ENCODE measurements around the gene LRRC1.

LRRC1 gene

DNA sequence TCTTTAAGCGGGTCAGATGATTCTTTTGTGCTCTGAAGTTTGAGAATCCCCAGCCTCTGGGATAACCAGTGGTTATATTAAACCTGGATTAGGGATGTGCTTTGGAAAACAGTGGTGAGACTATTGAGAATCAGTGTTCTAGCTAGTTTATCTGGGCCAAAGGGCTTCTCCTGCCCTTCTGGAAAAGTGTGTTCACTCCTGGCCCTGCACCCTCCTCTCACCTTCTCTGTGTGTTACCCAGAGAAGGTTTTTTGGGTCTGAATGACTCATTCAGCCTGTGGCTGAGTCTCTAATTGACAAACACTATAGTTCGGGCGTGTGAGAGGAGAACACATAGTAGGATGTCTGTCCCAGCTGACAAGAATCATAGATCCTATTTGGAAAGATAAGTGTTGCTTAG is 66.7 kb downstream of the LRRC1 start:
- no peak overlapping the region for H3K27ac Mint-ChIP-seq
- no peak for ATAC-seq
- H3K4me1 Mint-ChIP-seq = peaks cover 1% of the 10 kb centered on the region
- H3K27me3 Mint-ChIP-seq = no peaks in the 10 kb centered on the region
- no peak overlapping the region for H3K4me3 Mint-ChIP-seq
- peaks cover 4% of the 10 kb centered on the region for H3K36me3 Mint-ChIP-seq
- no peaks in the 10 kb centered on the region for H3K9me3 Mint-ChIP-seq

DNA sequence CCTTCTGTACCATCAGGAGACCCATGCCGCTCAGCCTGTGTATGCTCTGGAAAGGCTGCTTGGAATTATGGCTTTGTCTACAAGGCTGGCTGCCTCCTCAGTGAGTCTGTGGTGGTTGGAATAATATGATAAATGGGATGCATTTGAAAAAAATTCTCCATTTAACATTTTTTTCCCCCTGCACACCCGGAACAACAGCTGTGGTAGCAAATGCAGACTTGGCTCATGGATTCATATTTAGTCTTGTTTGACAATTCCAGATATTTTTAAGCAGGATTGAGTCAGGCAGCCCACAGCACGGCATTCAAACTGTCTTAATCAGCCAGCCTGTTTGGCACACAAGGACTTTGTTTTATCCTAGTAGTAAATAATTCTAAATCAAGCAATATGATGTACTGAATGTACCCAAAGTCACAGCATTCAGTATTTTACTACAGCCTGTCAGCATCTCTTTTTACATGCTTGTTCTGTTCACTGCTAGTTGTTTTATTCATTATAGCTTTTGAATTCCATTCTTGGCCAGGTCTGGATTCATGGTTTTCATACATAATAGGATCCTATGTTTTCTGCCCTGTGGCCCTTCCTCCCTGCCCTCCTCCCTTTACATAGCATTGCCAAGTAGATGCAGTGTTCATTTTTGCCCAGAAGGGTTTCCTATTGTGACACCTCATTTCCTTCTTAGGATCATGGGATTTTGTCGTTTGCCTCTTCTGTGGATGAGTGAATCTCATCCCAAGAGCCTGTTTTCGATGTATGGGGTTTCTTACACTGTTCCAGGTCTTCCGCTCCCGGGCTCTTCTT is 68.1 kb downstream of the LRRC1 start:
- no peaks in the 10 kb centered on the region for H3K9me3 Mint-ChIP-seq
- ATAC-seq = no peak
- no peak overlapping the region for H3K27ac Mint-ChIP-seq
- H3K4me3 Mint-ChIP-seq = no peak overlapping the region
- no peaks in the 10 kb centered on the region for H3K4me1 Mint-ChIP-seq
- peaks cover 4% of the 10 kb centered on the region for H3K36me3 Mint-ChIP-seq
- H3K27me3 Mint-ChIP-seq = no peaks in the 10 kb centered on the region

DNA sequence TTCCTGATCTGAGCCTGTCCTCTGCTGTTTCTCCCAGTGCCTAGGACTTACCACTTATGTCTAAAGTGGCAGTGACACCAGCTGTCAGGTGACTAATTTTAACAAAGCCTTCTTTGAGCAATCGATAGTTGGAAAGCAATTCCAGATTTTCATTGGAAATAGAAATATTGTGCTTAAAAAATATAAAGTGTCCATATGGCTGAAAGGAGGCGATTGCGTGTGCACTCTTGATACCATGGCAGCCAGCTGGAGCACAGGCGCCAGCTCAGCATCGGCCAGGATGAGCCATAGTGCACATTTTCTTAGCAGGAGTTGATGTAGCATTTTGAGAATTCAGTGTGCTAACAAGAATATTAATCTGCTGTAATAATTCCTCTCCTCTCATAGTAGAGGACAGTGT is 70.0 kb downstream of the LRRC1 start:
- Mint-ChIP-seq H3K4me1 (no peaks in the 10 kb centered on the region), H3K27ac (no peak overlapping the region), H3K36me3 (peaks cover 4% of the 10 kb centered on the region), H3K9me3 (no peaks in the 10 kb centered on the region), H3K4me3 (no peak overlapping the region), H3K27me3 (no peaks in the 10 kb centered on the region)
- ATAC-seq = no peak

DNA sequence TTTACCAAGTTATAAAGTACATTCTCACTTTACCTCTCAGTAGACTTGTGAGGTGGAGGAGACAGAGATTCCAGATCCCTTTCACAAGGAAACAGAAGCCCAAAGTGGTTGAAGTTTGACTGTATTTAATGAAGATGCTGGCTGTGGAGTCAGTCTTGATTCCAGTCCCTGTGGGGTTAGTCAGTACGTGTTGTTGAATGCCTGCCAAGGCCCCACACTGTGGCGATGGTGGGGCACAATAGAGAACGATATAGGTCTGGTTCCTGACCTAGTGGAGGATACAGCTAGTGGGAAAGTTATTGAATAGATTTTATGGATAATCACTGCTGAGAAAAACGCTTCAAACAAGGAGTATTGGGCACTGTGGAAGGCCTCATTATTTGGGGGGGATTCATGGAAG is 71.4 kb downstream of the LRRC1 start:
- Mint-ChIP-seq H3K9me3 (no peaks in the 10 kb centered on the region), H3K27me3 (no peaks in the 10 kb centered on the region), H3K36me3 (peaks cover 9% of the 10 kb centered on the region), H3K4me1 (peaks cover 11% of the 10 kb centered on the region), H3K4me3 (no peak overlapping the region), H3K27ac (no peak overlapping the region)
- no peak for ATAC-seq

DNA sequence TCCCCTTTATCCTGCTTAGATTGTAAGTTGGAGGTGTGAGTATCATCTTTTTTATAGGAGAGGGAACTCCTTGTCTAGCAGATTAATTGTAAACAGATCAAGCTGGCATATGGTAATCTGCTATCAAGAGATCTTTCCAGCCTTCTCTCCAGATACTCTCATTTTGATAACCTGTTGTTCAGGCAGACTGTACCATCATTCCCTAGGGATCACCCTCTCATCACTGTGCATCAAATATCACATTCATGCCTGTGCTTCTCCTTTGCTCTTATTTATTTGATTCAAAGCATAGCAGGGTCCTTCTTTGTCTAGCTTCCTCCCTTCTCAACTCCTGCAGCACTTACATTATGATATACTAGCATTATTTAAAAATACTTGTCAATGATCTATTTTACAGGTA is 73.8 kb downstream of the LRRC1 start:
- no peaks in the 10 kb centered on the region for H3K27me3 Mint-ChIP-seq
- ATAC-seq = no peak
- no peak overlapping the region for H3K27ac Mint-ChIP-seq
- H3K4me1 Mint-ChIP-seq = peaks cover 13% of the 10 kb centered on the region
- peaks cover 21% of the 10 kb centered on the region for H3K36me3 Mint-ChIP-seq
- no peak overlapping the region for H3K4me3 Mint-ChIP-seq
- no peaks in the 10 kb centered on the region for H3K9me3 Mint-ChIP-seq

DNA sequence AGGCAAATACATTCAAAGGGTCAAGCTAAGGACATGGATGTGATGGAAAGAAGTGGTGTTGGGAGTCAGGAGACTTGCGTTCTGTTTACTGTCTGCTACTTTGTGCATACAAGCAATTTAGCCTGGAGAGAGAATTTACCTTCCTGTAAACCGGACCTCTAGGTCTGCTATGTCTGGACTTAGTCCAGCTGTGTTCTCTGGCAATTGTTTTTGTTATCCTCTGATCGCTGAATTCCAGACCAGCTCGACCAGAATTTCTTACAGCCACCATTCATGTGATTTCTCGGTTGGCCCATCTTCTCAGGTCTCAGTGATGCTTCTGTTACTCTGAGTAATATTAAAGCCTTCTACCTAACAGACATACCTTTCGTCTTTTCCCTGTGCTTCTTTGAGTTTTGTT is 75.2 kb downstream of the LRRC1 start:
- ATAC-seq = no peak
- H3K4me1 Mint-ChIP-seq = peaks cover 13% of the 10 kb centered on the region
- H3K27me3 Mint-ChIP-seq = no peaks in the 10 kb centered on the region
- no peak overlapping the region for H3K4me3 Mint-ChIP-seq
- no peaks in the 10 kb centered on the region for H3K9me3 Mint-ChIP-seq
- peaks cover 25% of the 10 kb centered on the region for H3K36me3 Mint-ChIP-seq
- no peak overlapping the region for H3K27ac Mint-ChIP-seq

DNA sequence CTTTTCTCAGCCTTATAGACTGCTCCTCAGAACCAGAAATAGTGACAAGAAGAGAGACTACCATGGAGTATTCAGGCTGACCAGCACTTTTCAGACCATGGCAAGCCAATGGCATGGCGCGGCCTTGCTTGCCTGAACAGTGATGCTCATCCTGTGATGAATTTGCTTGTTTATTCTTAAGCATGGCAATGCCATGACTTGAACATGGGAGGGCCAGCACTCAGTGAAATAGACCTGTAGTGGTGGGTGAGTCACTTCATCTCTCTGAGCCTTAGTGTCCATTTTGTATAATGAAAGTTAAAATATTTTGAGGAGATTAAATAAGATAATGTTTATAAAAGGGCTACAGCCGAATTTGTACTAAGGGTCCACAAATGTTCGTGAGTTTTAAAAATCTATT is 79.1 kb downstream of the LRRC1 start:
- no peaks in the 10 kb centered on the region for H3K27me3 Mint-ChIP-seq
- H3K36me3 Mint-ChIP-seq = peaks cover 40% of the 10 kb centered on the region
- H3K4me1 Mint-ChIP-seq = peaks cover 13% of the 10 kb centered on the region
- no peak overlapping the region for H3K27ac Mint-ChIP-seq
- no peak for ATAC-seq
- no peaks in the 10 kb centered on the region for H3K9me3 Mint-ChIP-seq
- H3K4me3 Mint-ChIP-seq = no peak overlapping the region

DNA sequence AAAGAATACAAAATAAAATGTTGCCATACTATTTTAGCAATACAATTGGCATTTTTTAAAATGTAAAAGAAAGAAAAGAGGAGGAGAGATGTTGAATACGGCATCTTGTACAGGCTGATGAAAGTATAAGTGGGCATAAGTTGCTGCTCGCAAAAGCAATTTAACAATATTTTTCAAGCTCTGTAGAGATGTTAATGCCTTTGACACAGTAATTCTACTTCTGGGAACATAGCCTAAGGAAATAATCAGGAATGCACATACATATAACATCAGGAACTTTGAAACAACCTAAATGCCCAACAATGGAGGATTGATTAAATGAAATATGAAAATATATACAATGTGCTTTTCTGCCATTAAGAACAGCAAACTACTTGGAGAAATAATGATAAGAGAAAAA is 80.2 kb downstream of the LRRC1 start:
- Mint-ChIP-seq H3K4me1 (peaks cover 13% of the 10 kb centered on the region), H3K9me3 (no peaks in the 10 kb centered on the region), H3K36me3 (peaks cover 46% of the 10 kb centered on the region), H3K27me3 (no peaks in the 10 kb centered on the region), H3K27ac (no peak overlapping the region), H3K4me3 (no peak overlapping the region)
- no peak for ATAC-seq

DNA sequence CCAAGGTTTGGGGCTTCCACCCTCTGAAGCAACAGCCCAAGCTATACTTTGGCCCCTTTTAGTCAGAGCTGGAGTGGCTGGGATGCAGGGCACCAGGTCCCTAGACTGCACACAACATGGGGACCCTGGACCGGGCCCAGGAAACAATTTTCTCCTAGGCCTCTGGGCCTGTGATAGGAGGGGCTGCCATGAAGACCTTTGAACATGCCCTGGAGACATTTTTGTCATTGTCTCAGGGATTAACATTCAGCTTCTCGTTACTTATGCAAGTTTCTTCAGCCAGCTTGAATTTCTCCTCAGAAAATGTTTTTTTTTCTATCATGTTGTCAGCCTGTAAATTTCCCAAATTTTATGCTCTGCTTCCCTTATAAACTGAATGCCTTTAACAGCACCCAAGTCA is 82.3 kb downstream of the LRRC1 start:
- ATAC-seq = no peak
- peaks cover 40% of the 10 kb centered on the region for H3K36me3 Mint-ChIP-seq
- no peak overlapping the region for H3K4me3 Mint-ChIP-seq

DNA sequence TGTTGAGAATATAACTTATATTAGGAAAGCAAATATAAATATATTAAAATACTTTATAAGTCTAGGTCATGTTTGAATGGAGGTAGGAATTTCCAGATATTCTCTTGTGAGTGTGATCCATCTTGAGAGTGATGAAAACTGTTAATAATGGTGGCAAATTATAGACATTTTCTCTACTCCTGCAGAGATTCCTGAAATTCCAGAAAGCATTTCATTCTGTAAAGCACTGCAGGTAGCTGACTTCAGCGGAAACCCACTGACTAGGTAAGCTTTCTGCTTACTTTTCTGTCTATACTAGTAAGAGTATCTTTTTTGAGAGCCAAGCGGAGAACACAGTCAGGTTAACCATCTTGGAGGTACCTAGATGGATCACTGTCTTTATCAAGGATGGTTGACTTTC is 84.0 kb downstream of the LRRC1 start:
- no peak overlapping the region for H3K27ac Mint-ChIP-seq
- H3K36me3 Mint-ChIP-seq = peaks cover 35% of the 10 kb centered on the region
- H3K4me1 Mint-ChIP-seq = no peaks in the 10 kb centered on the region
- no peak for ATAC-seq
- no peak overlapping the region for H3K4me3 Mint-ChIP-seq
- H3K9me3 Mint-ChIP-seq = no peaks in the 10 kb centered on the region
- no peaks in the 10 kb centered on the region for H3K27me3 Mint-ChIP-seq

More for the DNA sequence above, 82.3 kb downstream of the LRRC1 start:
- Mint-ChIP-seq H3K4me1 (no peaks in the 10 kb centered on the region), H3K27me3 (no peaks in the 10 kb centered on the region), H3K27ac (no peak overlapping the region), H3K9me3 (no peaks in the 10 kb centered on the region)

DNA sequence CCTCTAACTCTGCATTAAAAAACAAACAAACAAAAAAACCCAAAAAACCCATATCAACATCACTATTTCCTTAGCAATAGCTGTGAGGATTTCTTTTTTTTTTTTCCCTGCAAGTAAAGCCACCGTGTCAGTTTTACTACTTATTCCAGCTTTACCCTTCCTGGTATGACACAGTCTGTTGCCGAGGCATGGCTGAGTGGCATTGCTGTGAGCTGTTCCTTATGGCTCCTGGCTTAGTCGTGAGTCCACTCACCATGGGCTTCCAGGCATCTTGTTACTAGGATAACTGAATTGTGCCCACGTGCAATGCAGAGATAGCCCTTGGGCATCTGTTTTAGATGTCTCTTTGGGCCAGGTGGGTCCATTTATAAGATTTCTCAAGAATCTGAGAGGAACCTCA is 84.8 kb downstream of the LRRC1 start:
- Mint-ChIP-seq H3K27ac (no peak overlapping the region), H3K4me1 (no peaks in the 10 kb centered on the region), H3K4me3 (no peak overlapping the region), H3K9me3 (no peaks in the 10 kb centered on the region), H3K27me3 (no peaks in the 10 kb centered on the region), H3K36me3 (peaks cover 41% of the 10 kb centered on the region)
- ATAC-seq = no peak

DNA sequence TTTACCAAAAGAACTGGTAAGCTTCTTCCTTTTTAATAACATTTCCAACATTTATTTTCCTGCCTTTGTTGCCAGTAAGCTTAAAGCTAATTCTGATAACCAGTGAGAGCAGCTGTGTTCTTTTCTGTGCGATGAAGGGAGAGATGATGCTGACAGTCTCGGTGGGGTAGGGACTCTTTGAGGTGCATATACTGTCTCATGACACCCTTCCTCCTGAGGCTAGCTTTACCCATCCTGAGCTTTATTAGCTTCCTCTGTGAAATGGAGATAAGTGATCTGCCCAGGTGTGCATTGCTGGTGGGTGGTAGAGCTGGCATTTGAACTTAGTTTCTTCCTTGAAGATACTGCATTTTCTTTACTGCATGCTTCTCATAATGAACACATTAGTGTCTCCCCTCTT is 92.5 kb downstream of the LRRC1 start:
- no peak overlapping the region for H3K4me3 Mint-ChIP-seq
- ATAC-seq = no peak
- no peak overlapping the region for H3K27ac Mint-ChIP-seq
- H3K36me3 Mint-ChIP-seq = peaks cover 18% of the 10 kb centered on the region
- no peaks in the 10 kb centered on the region for H3K9me3 Mint-ChIP-seq
- no peaks in the 10 kb centered on the region for H3K27me3 Mint-ChIP-seq
- H3K4me1 Mint-ChIP-seq = no peaks in the 10 kb centered on the region

DNA sequence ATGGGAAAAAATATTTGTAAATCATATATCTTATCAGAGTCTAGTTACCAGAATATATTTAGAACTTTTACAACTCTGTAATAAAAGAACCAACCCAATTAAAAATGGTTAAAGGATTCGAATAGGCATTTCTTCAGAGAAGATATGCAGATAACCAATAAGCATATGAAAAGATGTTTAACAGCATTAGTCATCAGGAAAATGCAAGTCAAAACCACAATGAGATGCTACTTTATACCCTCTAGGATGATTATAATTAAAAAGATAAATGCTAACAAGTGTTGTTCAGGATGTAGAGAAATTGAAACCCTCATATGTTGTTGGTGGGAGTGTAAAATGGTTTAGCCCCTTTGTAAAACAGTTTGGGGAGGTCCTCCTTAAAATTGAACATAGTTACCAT is 94.1 kb downstream of the LRRC1 start:
- H3K36me3 Mint-ChIP-seq = peaks cover 9% of the 10 kb centered on the region
- no peak overlapping the region for H3K27ac Mint-ChIP-seq
- no peaks in the 10 kb centered on the region for H3K9me3 Mint-ChIP-seq
- ATAC-seq = no peak
- no peaks in the 10 kb centered on the region for H3K4me1 Mint-ChIP-seq
- no peak overlapping the region for H3K4me3 Mint-ChIP-seq
- H3K27me3 Mint-ChIP-seq = no peaks in the 10 kb centered on the region

DNA sequence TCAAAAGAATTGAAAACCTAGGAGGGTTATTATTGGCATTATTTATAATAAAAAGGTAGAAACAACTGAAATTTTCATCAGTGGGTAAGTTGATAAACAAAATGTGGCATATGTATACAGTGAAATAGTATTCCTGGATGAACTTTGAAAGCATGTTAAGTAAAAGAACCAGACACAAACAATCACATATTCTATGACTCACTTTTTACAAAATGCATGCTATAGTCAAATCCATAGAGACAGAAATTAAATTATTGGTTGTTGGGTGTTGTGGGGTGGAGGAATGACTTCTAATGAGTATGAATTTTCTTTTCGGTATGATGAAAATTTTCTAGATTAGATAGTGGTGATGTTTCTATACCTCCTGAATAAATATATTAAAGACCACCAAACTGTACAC is 94.6 kb downstream of the LRRC1 start:
- ATAC-seq = no peak
- H3K4me1 Mint-ChIP-seq = no peaks in the 10 kb centered on the region
- H3K36me3 Mint-ChIP-seq = peaks cover 5% of the 10 kb centered on the region
- H3K27me3 Mint-ChIP-seq = no peaks in the 10 kb centered on the region
- H3K27ac Mint-ChIP-seq = no peak overlapping the region
- H3K4me3 Mint-ChIP-seq = no peak overlapping the region
- no peaks in the 10 kb centered on the region for H3K9me3 Mint-ChIP-seq

DNA sequence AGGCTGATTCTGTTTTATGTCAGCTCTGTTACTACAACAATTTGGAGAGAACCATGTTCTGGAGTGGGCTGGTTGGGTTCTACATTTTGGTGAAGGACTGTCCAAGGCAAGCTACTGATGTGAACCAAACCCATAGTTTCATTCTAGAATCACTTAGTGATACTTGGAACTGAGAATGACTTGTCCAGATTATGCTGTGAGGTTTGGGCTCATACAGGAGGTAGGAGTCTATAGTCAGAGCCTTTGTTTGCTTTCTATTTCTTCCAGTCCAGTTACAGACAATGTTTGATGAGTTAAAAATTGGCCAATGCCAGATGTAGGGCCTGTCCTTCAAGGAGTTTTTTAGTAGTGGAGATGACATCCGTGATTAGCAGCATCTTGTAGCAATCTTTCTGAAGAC is 97.9 kb downstream of the LRRC1 start:
- Mint-ChIP-seq H3K4me3 (no peak overlapping the region), H3K27me3 (no peaks in the 10 kb centered on the region), H3K4me1 (no peaks in the 10 kb centered on the region), H3K36me3 (peaks cover 10% of the 10 kb centered on the region), H3K27ac (no peak overlapping the region), H3K9me3 (no peaks in the 10 kb centered on the region)
- no peak for ATAC-seq

DNA sequence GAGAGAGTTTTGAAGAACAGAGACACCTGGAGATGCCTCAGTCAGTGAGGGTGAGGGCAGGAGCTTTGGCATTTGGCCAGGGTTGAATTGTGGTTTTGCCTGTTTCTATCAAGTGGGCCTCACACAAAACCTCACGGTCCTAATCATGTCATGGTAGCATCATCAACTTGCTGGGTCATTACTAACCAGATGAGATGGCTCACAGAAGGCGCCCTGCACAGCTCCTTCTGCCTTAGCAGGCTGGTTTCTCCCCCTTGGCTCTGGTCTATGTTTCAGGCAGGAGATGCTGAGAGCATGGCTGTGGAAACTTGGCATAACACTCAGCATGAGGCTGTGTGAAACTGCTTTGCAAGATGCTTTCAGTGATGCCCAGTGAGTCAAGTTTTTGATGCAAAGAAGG is 99.3 kb downstream of the LRRC1 start:
- no peak overlapping the region for H3K4me3 Mint-ChIP-seq
- no peak overlapping the region for H3K27ac Mint-ChIP-seq
- H3K4me1 Mint-ChIP-seq = peaks cover 4% of the 10 kb centered on the region
- H3K27me3 Mint-ChIP-seq = no peaks in the 10 kb centered on the region
- H3K9me3 Mint-ChIP-seq = no peaks in the 10 kb centered on the region
- ATAC-seq = peak; percentile 68
- peaks cover 23% of the 10 kb centered on the region for H3K36me3 Mint-ChIP-seq

DNA sequence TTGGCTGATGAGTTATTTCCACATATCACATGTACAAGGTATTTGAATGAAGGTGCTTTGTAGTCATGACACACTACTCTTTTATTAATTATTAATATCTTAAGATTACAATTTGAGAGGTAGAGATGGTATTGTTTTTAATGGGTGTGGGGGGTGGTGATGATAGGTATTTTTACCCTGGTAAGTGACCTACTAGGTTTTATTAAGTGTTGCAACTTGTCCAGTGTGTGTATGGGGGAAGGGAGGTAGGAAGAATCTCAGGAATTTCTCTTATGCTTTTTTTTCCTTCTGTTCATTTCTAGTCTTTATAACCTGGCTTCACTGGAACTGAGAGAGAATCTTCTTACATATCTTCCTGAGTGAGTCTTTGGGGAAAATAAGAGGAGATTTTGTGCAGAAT is 101.4 kb downstream of the LRRC1 start:
- ATAC-seq = no peak
- Mint-ChIP-seq H3K4me3 (no peak overlapping the region), H3K36me3 (peaks cover 27% of the 10 kb centered on the region), H3K27me3 (no peaks in the 10 kb centered on the region), H3K27ac (no peak overlapping the region), H3K4me1 (peaks cover 4% of the 10 kb centered on the region), H3K9me3 (no peaks in the 10 kb centered on the region)

Measured in stimulated activated memory B cell treated with anti-CD40 and anti-IgM and Interleukin-4, amounts not matched to agents 10 μg/mL and 1 μg/mL and 100 μg/mL, for 72 hours (primary cell).